ENCODE results near the gene MYORG.
A peak's percentile ranks its signal among the peaks of the same experiment; 100 is the strongest.

Gene MYORG

GRCh38 chr9:34384368-34385165 is 7.9 kb upstream of the MYORG start:
- no peak for DNase-seq (ENCODE audit: low spot score)

- no peak for DNase-seq (ENCODE audit: low spot score)
Measured at GRCh38 chr9:34383904-34384303, 7.2 kb upstream of the MYORG start.

- no peak for DNase-seq (ENCODE audit: low spot score)
Measured at GRCh38 chr9:34382879-34383278, 6.2 kb upstream of the MYORG start.

GRCh38 chr9:34382054-34382453 is 5.4 kb upstream of the MYORG start:
- no peak for DNase-seq (ENCODE audit: low spot score)

GRCh38 chr9:34381323-34381722 is 4.6 kb upstream of the MYORG start:
- no peak for DNase-seq (ENCODE audit: low spot score)

GRCh38 chr9:34380511-34381315 is 4.0 kb upstream of the MYORG start:
- DNase-seq (ENCODE audit: low spot score), result peak; percentile 72

GRCh38 chr9:34380034-34380510 is 3.4 kb upstream of the MYORG start:
- no peak for DNase-seq (ENCODE audit: low spot score)

GRCh38 chr9:34379334-34380033 is 2.8 kb upstream of the MYORG start:
- peak; percentile 94 for DNase-seq (ENCODE audit: low spot score)

- no peak for DNase-seq (ENCODE audit: low spot score)
Measured at GRCh38 chr9:34378376-34379060, 1.8 kb upstream of the MYORG start.

- DNase-seq (ENCODE audit: low spot score), result no peak
Measured at GRCh38 chr9:34377404-34377746, 677 bp upstream of the MYORG start.

GRCh38 chr9:34375901-34376595 is 650 bp downstream of the MYORG start:
- peak; percentile 51 for DNase-seq (ENCODE audit: low spot score)

- DNase-seq (ENCODE audit: low spot score), result no peak
Measured at GRCh38 chr9:34374905-34375552, 1.7 kb downstream of the MYORG start.

- DNase-seq (ENCODE audit: low spot score), result no peak
Measured at GRCh38 chr9:34374339-34374738, 2.4 kb downstream of the MYORG start.

GRCh38 chr9:34373749-34374148 is 2.9 kb downstream of the MYORG start:
- DNase-seq (ENCODE audit: low spot score), result no peak

- DNase-seq (ENCODE audit: low spot score), result no peak
Measured at GRCh38 chr9:34372467-34373011, 4.2 kb downstream of the MYORG start.

GRCh38 chr9:34371886-34372466 is 4.7 kb downstream of the MYORG start:
- no peak for DNase-seq (ENCODE audit: low spot score)

GRCh38 chr9:34370970-34371880 is 5.5 kb downstream of the MYORG start:
- peak; percentile 9 for DNase-seq (ENCODE audit: low spot score)

- DNase-seq (ENCODE audit: low spot score), result no peak
Measured at GRCh38 chr9:34370335-34370969, 6.2 kb downstream of the MYORG start.

GRCh38 chr9:34369636-34370035 is 7.1 kb downstream of the MYORG start:
- DNase-seq (ENCODE audit: low spot score), result no peak

All from CD4-positive, alpha-beta T cell treated with Interleukin-15 for 4 hours (primary cell).